HCEC 1CT (cell line): ENCODE results near the gene FAIM.
A peak's percentile ranks its signal among the peaks of the same experiment; 100 is the strongest.
"Not testable (repeated sequence)": the region's sequence is repeated elsewhere in the genome, so short reads cannot be mapped to it uniquely, and the experiment has no call there.

Experiments used
- DNase-seq: peaks from one replicate; pipeline ENCODE4 v3.0.0-alpha.2; 2017

FAIM gene

GRCh38 chr3:138604106-138604595 lies 4.4 kb upstream of the FAIM start:
- DNase-seq, result not testable (repeated sequence)

DNA sequence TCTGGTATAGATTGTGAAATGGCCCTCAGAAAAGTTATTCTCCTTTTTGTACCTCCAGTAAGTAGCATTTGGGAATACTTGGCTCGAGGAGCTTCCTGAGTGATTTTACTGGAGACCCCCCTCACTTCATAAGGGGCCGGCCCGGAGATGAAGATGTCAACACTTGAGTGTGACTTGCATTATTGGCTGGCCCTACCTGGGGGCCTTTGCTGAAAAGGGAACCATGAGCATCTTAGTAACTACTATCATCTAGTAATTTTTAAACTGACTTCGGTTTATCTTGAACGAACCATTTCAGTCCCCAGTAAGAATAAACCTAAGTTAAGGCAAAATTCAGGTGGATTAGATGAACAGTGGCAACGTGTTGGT lies 1.3 kb downstream of the FAIM start:
- no peak for DNase-seq

DNA sequence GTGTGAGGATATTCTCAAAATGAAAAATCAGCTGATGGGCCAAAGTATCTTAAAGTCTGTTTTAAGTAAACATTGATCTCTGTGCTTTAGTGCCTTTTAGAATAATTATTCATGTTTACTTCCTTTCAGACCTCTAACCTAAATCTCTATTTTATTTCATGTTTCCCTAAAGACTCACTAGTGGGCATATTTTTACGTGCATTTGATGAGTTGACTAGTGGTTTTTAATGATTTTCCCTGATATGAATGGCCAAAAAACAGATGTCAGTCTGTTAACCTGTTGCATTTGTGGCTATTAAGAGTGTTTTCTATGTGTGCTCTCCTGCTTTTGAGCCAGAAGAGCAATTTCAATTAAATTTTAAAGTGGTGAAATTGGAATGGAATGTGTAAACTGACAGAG lies 6.9 kb downstream of the FAIM start:
- no peak for DNase-seq

- no peak for DNase-seq
Observed at GRCh38 chr3:138620431-138620830, 11.9 kb downstream of the FAIM start.

- no peak for DNase-seq
Observed at GRCh38 chr3:138624518-138624917, 15.9 kb downstream of the FAIM start.

DNA sequence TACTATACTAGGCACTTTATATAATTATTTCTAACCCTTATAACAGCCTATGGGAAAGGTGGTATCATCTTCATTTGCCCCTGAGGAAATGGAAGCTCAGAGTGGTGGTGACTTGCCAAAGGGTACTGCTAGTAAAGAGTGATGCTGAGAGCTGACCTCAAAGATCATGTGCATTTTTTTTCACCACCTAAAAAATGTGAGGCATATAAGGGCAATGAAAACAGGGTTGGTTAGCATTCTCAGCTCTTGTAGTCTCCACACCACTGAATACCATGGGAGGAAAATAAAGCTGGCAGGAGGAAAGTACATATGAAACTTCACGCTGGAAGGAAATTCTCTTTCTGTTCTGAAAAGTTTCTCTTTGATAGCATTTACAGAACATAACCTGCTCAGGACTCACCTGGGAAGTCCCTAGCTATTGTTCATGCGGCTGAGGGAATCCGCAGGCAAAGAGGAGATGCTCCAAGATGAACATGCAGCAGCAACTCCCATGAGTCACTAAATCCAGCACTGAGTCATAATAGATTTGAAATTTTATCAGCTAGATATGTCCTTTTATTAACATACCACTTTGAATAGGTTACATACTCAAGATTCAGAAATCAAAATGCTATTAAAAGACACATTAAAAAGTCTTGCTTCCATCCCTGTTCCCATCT lies 17.3 kb downstream of the FAIM start:
- DNase-seq, result peak; percentile 48

DNA sequence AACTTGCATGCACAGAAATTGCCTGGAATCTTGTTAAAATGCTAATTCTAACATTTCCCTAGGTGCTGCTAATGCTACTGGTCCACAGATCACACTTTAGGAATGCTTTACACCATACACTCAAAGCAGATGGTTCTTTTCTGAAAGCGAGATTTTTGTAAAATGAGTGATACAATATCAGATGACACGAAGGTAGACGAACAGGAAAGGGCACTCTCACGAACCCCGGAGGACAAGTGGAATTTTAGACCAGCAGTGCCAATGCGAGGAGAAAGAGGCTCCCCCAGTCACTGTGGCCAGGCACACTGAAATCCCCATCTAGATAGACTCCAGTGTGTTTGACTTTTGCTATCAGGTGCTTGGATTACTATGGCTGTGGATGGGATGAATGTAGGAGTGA lies 21.0 kb downstream of the FAIM start:
- no peak for DNase-seq

DNA sequence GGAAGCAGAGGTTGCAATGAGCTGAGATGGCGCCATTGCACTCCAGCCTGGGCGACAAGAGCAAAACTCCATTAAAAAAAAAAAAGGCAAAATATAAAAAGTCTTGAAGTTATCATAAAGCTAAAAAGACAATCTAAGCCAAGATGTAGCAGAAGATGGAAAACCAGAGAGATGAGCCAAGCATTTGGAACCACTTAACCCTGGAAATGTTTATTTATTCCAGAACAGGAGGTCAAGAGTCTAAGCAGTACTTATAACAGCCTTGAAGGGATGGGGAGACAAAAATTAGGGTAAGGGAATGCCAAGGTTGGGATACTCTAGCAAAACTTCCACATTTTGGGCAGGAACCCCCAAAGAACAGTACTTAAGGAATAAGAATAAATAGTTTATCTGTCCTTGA lies 30.1 kb downstream of the FAIM start:
- no peak for DNase-seq

- DNase-seq, result no peak
Observed at GRCh38 chr3:138640537-138640936, 32.0 kb downstream of the FAIM start.

GRCh38 chr3:138642226-138642926 lies 33.8 kb downstream of the FAIM start:
- DNase-seq, result no peak

- no peak for DNase-seq
Observed at GRCh38 chr3:138642927-138643253, 34.3 kb downstream of the FAIM start.

DNA sequence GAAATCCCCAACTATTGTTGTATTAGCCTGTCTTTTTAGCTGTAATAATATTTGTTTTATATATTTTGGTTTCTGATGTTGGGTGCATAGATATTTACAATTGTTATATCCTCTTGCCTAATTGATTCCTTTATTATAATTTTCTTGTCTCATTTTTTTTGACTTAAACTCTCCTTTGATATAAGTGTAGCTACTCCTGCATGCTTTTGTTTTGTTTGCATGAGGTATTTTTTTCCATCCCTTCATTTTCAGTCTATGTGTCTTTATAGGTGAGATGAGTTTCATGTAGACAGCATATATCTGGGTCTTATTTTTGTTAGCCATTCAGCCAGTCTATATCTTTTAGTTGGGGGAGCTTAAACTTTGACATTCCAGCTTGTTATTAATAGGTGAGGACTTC lies 37.4 kb downstream of the FAIM start:
- DNase-seq, result no peak

DNA sequence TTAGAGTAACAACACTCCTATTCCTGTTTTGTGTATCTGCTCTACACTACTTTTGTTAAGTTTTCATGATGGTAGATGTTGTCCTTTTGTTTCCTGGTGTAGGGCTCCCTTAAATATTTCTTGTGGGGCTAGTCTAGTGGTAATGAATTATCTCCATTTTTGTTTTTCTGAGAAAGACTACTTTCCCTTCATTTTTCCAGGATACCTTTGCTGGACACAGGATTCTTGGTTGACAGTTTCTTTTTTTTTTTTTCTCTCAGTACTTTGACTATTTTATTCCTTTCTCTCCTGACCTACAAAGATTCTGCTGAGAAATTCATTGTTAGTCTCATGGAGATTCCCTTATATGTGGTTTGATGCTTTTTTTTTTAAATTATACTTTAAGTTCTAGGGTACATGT lies 37.9 kb downstream of the FAIM start:
- DNase-seq, result no peak

- DNase-seq, result no peak
Observed at GRCh38 chr3:138649134-138649533, 40.6 kb downstream of the FAIM start.

GRCh38 chr3:138653567-138653966 lies 45.0 kb downstream of the FAIM start:
- no peak for DNase-seq

DNA sequence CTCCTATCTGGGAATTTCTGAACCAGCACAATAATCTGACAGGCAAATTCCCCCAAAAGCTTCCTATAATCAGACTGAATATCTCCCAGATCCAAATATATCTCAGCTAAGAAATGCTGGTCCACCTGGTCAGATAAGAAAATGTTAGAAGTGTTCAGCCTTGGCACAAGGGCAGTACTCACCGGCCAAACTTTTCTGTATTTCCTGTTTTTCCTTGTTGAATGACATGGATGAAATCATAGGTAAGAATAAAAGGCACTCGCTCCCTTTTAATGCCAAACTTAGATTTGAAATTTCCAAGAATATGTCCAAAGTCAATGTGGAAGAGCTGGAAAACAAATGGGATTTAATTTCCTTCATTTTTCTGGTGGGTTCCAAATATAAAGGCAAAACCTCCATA lies 48.9 kb downstream of the FAIM start:
- no peak for DNase-seq

GRCh38 chr3:138668107-138668506 lies 59.5 kb downstream of the FAIM start:
- no peak for DNase-seq

GRCh38 chr3:138670407-138670806 lies 61.8 kb downstream of the FAIM start:
- no peak for DNase-seq

GRCh38 chr3:138673641-138674530 lies 65.3 kb downstream of the FAIM start:
- DNase-seq, result no peak

- peak; percentile 39 for DNase-seq
Observed at GRCh38 chr3:138675393-138675792, 66.8 kb downstream of the FAIM start.

DNA sequence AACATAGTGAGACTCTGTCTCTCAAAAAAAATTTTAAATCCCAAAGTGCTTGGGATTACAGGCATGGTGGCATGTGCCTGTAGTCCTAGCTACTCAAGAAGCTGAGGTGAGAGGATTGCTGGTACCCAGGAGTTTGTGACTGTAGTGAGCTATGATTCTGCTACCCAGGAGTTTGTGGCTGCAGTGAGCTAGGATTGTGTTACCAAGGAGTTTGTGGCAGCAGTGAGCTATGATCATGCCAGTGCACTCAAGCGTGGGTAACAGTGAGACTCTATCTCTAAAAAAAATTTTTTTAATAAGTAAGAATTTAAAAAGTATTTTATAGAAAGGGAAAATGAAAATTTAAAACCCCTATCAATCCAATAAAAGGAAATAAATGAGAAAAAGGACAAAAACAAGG lies 69.5 kb downstream of the FAIM start:
- no peak for DNase-seq

DNA sequence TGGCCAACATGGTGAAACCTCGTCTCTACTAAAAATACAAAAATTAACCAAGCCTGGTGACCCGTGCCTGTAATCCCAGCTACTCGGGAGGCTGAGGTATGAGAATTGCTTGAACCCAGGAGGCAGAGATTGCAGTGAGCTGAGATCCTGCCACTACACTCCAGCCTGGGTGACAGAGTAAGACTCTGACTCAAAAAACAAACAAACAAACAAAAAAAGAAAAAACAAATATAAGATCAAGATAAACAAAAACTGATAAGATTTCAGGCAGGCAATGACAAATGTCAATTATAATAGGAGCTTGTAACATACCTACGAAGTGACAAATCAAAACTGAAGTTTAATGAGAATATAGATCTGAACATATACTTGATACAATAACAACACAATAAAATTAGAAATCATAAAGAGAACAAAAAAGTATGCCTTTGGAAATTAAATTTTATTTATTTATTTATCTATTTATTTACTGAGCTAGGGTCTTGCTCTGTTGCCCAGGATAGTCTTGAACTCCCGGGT lies 70.4 kb downstream of the FAIM start:
- no peak for DNase-seq

DNA sequence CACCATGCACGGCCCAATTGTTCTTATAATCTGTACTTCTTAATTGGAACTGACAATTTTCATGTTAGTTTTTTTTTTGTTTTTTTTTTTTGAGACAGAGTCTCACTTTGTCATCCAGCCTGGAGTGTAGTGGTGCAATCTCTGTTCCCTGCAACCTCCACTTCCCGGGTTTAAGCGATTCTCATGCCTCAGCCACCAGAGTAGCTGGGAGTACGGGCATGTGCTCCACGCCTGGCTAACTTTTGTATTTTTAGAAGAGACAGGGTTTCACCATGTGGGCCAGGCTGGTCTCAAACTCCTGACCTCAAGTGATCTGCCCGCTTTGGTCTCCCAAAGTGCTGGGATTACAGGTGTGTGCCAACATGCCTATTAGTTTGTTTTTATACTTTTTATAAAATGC lies 72.4 kb downstream of the FAIM start:
- not testable (repeated sequence) for DNase-seq
